Heart left ventricle (tissue), 13 donors: Measurements from ENCODE around the gene EFHC1.

Experiments used
- CTCF ChIP-seq, 12 donors: fragments of 200-600 bp; sonication (generic) in 4 of 12; IDR thresholded peaks; one replicate each; pipeline versions ENCODE4 v1.5.0 to v1.8.0; 2018 to 2022; ENCODE audit warnings: antibody characterized with exemption in 12 of 12, mild to moderate bottlenecking in 5 of 12
- POLR2A ChIP-seq, 2 donors: fragments of 450-650 bp; IDR thresholded peaks; one replicate each; pipeline ENCODE4 v1.6.1; 2017; ENCODE audit warnings: antibody characterized with exemption in 2 of 2, mild to moderate bottlenecking in 2 of 2, moderate library complexity in 2 of 2
- donor health status: ischemic (EF 13 %, LVEDD 7.1; RV severe dilation, severe dysfunction).
- donor health status: DM: no; HTN: yes; CAD: no.
- donor health status: DM: no; HTN: no; CAD: no.
- donor health status: ischemic (EF 25% LVEDD 6.9; RV normal size, moderate dysfunction).
- donor health status: ischemic (EF 25% LVEDD 5.7; RV mildly dilated, moderate dysfunction).
- donor health status: ischemic (EF 35%, LVEDD 5.7; RV mildly dilated, moderate dysfunction).
- donor health status: nonischemic (EF 11% LVEDD 7.7; RV severe dilation, severe dysfunction).
- donor health status: DM: yes; HTN: yes; CAD: no.
- donor health status: PGD.
- donor health status: ischemic (EF 29% LVEDD 5.4; RV normal size, mild dysfunction).
- donor health status: nonischemic (EF 23%, LVEDD 6.1; RV moderate dilation, normal function).

GRCh38 chr6:52394251-52394666 lies 25.9 kb upstream of the EFHC1 start:
- TF ChIP-seq POLR2A (IDR thresholded peaks at IDR 0.05) (no peak), CTCF (IDR thresholded peaks at IDR 0.05) (no peak)
